GM12878 (cell line): Measurements from ENCODE around the gene OSCP1. TPM values are rescaled to one million over a fixed set of nuclear protein-coding genes. Genes with fewer than 3 reads are reported as not detected.

Experiments used
- BHLHE40 ChIP-seq, 2 experiments: fragments of 450-650 bp in 1 of 2; IDR thresholded peaks; 2 replicates each; pipeline ENCODE4 v1.6.1; 2011 to 2017; ENCODE audit warnings: low read depth in 2 of 2, borderline replicate concordance in 1 of 2, improper control_type of control experiment in 1 of 2, low read length in 1 of 2, mild to moderate bottlenecking in 1 of 2
- CBFB ChIP-seq: IDR thresholded peaks from 2 replicates; pipeline ENCODE4 v1.6.1; 2016; ENCODE audit warnings: antibody characterized with exemption, low read depth
- CREB1 ChIP-seq: IDR thresholded peaks from 2 replicates; pipeline ENCODE4 v1.6.1; 2012; ENCODE audit warnings: low read depth, mild to moderate bottlenecking, inconsistent platforms
- DPF2 ChIP-seq: fragments of 450-650 bp; IDR thresholded peaks from 2 replicates; pipeline ENCODE4 v1.6.1; 2017; ENCODE audit warnings: mild to moderate bottlenecking
- EED ChIP-seq: sonication (generic); IDR thresholded peaks from 2 replicates; pipeline ENCODE4 v1.6.1; 2016; ENCODE audit warnings: antibody characterized with exemption, low read depth
- GABPA ChIP-seq: IDR thresholded peaks from 2 replicates; pipeline ENCODE4 v1.6.1; 2014; ENCODE audit warnings: antibody characterized with exemption, low read depth, mild to moderate bottlenecking, inconsistent platforms
- IKZF1 ChIP-seq: fragments of 450-650 bp; conservative IDR thresholded peaks from 2 replicates; pipeline ENCODE4 v1.6.1; 2017; ENCODE audit warnings: antibody characterized with exemption, mild to moderate bottlenecking
- IKZF2 ChIP-seq, 2 experiments: fragments of 450-650 bp; IDR thresholded peaks; 2 replicates each; pipeline ENCODE4 v1.6.1; 2017; ENCODE audit warnings: mild to moderate bottlenecking in 2 of 2, moderate library complexity in 2 of 2
- IRF4 ChIP-seq: IDR thresholded peaks from 2 replicates; pipeline ENCODE4 v1.6.1; 2011; ENCODE audit warnings: low read depth, low read length
- MXI1 ChIP-seq: fragments of 150-350 bp; IDR thresholded peaks from 2 replicates; pipeline ENCODE4 v1.6.1; 2011; ENCODE audit warnings: low read depth, mild to moderate bottlenecking, inconsistent platforms, low read length, improper control_type of control experiment
- NBN ChIP-seq: fragments of 450-650 bp; IDR thresholded peaks from 2 replicates; pipeline ENCODE4 v1.6.1; 2016
- NFYA ChIP-seq: IDR thresholded peaks from 2 replicates; pipeline ENCODE4 v1.6.1; 2011; ENCODE audit warnings: low read depth, mild to moderate bottlenecking, low read length, improper control_type of control experiment, borderline replicate concordance
- PML ChIP-seq: IDR thresholded peaks from 2 replicates; pipeline ENCODE4 v1.6.1; 2012; ENCODE audit warnings: low read length, inconsistent platforms
- POLR2AphosphoS2 ChIP-seq: IDR thresholded peaks from 2 replicates; pipeline ENCODE4 v1.6.1; 2011; ENCODE audit warnings: low read depth, mild to moderate bottlenecking, low read length, improper control_type of control experiment, moderate library complexity
- POLR2AphosphoS5 ChIP-seq: IDR thresholded peaks from 2 replicates; pipeline ENCODE4 v1.6.1; 2011; ENCODE audit warnings: mild to moderate bottlenecking, low read length, inconsistent platforms
- RAD51 ChIP-seq: fragments of 450-650 bp; IDR thresholded peaks from 2 replicates; pipeline ENCODE4 v1.6.1; 2016; ENCODE audit warnings: moderate library complexity, mild to moderate bottlenecking, inconsistent platforms
- RCOR1 ChIP-seq: conservative IDR thresholded peaks from 2 replicates; pipeline ENCODE4 v1.6.1; 2012; ENCODE audit warnings: low read depth, low read length, improper control_type of control experiment
- SIX5 ChIP-seq: IDR thresholded peaks from 2 replicates; pipeline ENCODE4 v1.6.1; 2011; ENCODE audit warnings: mild to moderate bottlenecking, low read depth, low read length, moderate library complexity; ENCODE audit not compliant: severe bottlenecking
- SREBF1 ChIP-seq: IDR thresholded peaks from 2 replicates; pipeline ENCODE4 v1.6.1; 2012; ENCODE audit warnings: mild to moderate bottlenecking, low read length
- SREBF2 ChIP-seq: IDR thresholded peaks from 2 replicates; pipeline ENCODE4 v1.6.1; 2012; ENCODE audit warnings: mild to moderate bottlenecking, low read length
- TAF1 ChIP-seq: IDR thresholded peaks from 2 replicates; pipeline ENCODE4 v1.6.1; 2011; ENCODE audit warnings: mild to moderate bottlenecking, low read depth, low read length, borderline replicate concordance
- TARDBP ChIP-seq: IDR thresholded peaks from 2 replicates; pipeline ENCODE4 v1.6.1; 2016; ENCODE audit warnings: borderline replicate concordance
- USF1 ChIP-seq: IDR thresholded peaks from 2 replicates; pipeline ENCODE4 v1.6.1; 2011; ENCODE audit warnings: borderline replicate concordance, low read depth, mild to moderate bottlenecking, moderate library complexity, mixed read lengths, low read length; ENCODE audit not compliant: insufficient read depth; ENCODE audit errors: extremely low read length
- ZNF207 ChIP-seq: fragments of 450-650 bp; IDR thresholded peaks from 2 replicates; pipeline ENCODE4 v1.6.1; 2014; ENCODE audit warnings: antibody characterized with exemption, mild to moderate bottlenecking, borderline replicate concordance
- ZNF687 ChIP-seq: fragments of 450-650 bp; IDR thresholded peaks from 2 replicates; pipeline ENCODE4 v1.6.1; 2017; ENCODE audit warnings: mild to moderate bottlenecking, moderate library complexity
- polyA plus RNA-seq, 11 experiments: library from polyadenylated mRNA; depleted of rRNA in 4 of 11; unstranded in 6 of 11; stranded (reverse) in 5 of 11; fragments of >200 nt; fragmentation: Nextera tagmentation in 4 of 11; fragmentation: Illumina TruSeq in 1 of 11; extraction: Ambion mirVana in 4 of 11; extraction: Trizol in 1 of 11; gene quantifications; 1 replicate in 1 of 11; 2 replicates in 10 of 11; pipeline versions ENCODE4 v1.2.1 to v1.2.3, GENCODE V29; 2011 to 2016; ENCODE audit warnings: inconsistent platforms in 2 of 11, missing spikeins in 2 of 11, low read depth in 1 of 11
- total RNA-seq, 4 experiments: library from RNA; depleted of rRNA in 3 of 4; stranded (reverse); fragments of >200 nt in 3 of 4; fragmentation: Illumina TruSeq in 1 of 4; extraction: Trizol in 1 of 4; gene quantifications; 2 replicates each; pipeline versions ENCODE4 v1.2.1 to v1.2.3, GENCODE V29; 2013 to 2021
- TF ChIP-seq, protein P1 (sequence below): IDR thresholded peaks from 2 replicates; pipeline ENCODE4 v1.6.1; 2012; ENCODE audit warnings: low read depth, low read length, improper control_type of control experiment

The OSCP1 gene
- total and polyA plus RNA-seq, 10 of the 15 experiments (the other 5 are each of a cell fraction or from before 2014, with no cell fraction given) = 1.8 to 5.9 (median 3.0) TPM

- TF ChIP-seq ZNF687 (no peak), SIX5 (peak; percentile 83), BHLHE40 (IDR thresholded peaks at IDR 0.05; ENCODE audit: borderline replicate concordance in 1 of 2, low read depth in 2 of 2, low read length in 1 of 2) (peak; percentile 76 to 86; a peak in 3 of 4 replicates), GABPA (no peak), RCOR1 (0 out of 2 replicates have a peak, but pooled peaks have one; percentile 20), SREBF1 (no peak), NBN (peak; percentile 48; the same call in 1 of the 2 replicates), EED (peak; percentile 29; the same call in 1 of the 2 replicates), USF1 (peak; percentile 59), CREB1 (peak; percentile 94), SREBF2 (no peak), TAF1 (peak; percentile 81; the same call in 1 of the 2 replicates), ZNF207 (0 out of 2 replicates have a peak, but pooled peaks have one; percentile 28), NFYA (no peak), CBFB (no peak), IRF4 (0 out of 2 replicates have a peak, but pooled peaks have one; percentile 17), IKZF2 (IDR thresholded peaks at IDR 0.05) (peak in 1 of 2 experiments; percentile 41; a peak in 1 of 4 replicates), TARDBP (0 out of 2 replicates have a peak, but pooled peaks have one; percentile 75), MXI1 (peak; percentile 51; the same call in 1 of the 2 replicates), DPF2 (peak; percentile 59; the same call in 1 of the 2 replicates), IKZF1 (peak; percentile 86), RAD51 (peak; percentile 64), POLR2AphosphoS5 (peak; percentile 72), POLR2AphosphoS2 (no peak), PML (peak; percentile 50; the same call in 1 of the 2 replicates)
- TF ChIP-seq, protein P1, sequence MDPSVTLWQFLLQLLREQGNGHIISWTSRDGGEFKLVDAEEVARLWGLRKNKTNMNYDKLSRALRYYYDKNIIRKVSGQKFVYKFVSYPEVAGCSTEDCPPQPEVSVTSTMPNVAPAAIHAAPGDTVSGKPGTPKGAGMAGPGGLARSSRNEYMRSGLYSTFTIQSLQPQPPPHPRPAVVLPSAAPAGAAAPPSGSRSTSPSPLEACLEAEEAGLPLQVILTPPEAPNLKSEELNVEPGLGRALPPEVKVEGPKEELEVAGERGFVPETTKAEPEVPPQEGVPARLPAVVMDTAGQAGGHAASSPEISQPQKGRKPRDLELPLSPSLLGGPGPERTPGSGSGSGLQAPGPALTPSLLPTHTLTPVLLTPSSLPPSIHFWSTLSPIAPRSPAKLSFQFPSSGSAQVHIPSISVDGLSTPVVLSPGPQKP = no peak
Measured at GRCh38 chr1:36397378-36398230, 52.6 kb downstream of the OSCP1 start, which contains the start of gene LSM10 (continued).
